Measurements from ENCODE around the gene CTU2.

CTU2 gene

GRCh38 chr16:88714420-88715302 is 8.4 kb downstream of the CTU2 start:
- DNase-seq (ENCODE audit: low read depth in 3 of 3), result no peak

DNA sequence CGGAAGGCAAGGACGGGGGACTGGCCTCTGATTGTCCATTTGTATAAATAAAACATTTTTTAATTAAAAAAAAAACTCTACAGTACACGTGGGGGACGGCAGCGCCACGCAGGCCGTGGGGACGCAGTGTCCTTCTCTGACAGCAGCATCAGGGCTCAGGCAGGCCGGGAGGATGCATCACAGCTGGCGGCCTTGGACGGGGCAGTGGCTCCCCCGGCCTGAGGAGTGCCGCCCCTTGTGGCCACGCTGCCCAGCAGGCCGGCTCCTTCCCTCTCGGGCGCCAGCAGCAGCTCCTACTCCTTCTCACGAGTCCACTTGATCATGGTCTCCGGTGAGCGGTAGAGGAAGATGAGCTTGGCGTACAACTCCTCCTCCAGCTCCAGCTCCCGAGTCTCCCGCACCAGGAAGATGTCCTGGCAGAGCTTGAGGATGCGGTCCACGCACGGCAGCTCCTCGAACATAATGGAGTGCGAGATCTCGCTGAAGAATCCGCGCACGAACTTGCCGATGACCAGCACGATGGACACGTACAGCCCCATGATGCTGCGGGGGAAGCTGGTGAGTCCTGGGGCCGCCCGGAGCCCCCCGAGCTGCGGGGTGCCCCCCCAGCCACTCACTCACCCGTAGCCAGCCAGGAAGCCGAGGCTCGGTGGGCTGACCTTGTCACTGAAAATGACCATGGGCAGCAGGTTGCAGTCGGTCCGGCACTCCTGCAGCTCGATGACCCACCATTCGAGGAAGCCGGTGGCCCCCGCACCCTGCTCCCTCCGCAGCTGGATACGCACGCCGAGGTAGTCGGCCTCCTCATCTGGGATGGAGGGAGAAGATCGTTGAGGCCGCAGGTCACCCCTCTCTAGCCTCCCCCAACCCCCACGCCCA is 9.2 kb downstream of the CTU2 start:
- no peak for DNase-seq (ENCODE audit: low read depth in 3 of 3)

DNA sequence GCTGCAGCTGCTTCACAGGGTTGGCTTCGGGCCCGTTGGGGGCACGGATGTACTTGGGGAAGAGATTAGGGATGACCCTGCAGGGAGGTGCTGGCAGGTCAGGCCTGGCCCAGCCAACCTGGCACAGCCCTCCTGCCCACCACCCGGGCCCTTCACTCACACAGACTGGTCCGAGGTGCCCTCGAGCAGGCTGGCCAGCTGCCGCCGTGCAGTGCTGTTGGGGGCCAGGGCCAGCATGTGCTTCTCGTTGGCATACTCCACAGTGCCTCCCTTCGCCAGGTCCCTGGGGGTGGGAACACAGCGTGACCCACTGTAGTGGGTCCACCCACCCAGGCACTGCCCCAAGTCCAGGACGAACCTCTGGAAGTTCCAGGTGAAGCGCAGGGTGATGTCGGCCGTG is 9.9 kb downstream of the CTU2 start:
- no peak for DNase-seq (ENCODE audit: low read depth in 3 of 3)

DNA sequence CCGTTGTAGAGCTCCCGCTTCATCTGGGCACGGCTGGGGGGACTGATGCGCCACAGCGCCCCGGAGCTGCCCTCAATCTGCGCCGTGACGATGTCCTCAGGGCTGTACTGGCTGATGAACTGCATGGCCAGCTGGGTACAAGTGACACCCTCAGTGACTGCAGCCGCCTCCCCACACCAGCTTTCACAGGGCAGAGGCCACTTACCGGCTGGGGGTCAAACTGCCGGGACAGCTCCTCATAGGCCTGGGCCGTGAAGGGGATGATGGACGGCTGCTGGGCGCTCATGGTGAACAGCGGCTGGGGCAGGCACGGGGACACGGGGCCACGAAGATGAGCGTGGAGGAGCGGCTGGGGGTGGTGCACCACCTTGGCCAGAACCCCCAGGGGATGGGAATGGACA is 10.3 kb downstream of the CTU2 start:
- DNase-seq (ENCODE audit: low read depth in 3 of 3), result no peak

GRCh38 chr16:88718178-88718577 is 11.9 kb downstream of the CTU2 start:
- DNase-seq (ENCODE audit: low read depth in 3 of 3), result no peak

GRCh38 chr16:88719267-88719932 is 13.1 kb downstream of the CTU2 start:
- no peak for DNase-seq (ENCODE audit: low read depth in 3 of 3)

GRCh38 chr16:88719933-88720296 is 13.6 kb downstream of the CTU2 start:
- no peak for DNase-seq (ENCODE audit: low read depth in 3 of 3)

DNA sequence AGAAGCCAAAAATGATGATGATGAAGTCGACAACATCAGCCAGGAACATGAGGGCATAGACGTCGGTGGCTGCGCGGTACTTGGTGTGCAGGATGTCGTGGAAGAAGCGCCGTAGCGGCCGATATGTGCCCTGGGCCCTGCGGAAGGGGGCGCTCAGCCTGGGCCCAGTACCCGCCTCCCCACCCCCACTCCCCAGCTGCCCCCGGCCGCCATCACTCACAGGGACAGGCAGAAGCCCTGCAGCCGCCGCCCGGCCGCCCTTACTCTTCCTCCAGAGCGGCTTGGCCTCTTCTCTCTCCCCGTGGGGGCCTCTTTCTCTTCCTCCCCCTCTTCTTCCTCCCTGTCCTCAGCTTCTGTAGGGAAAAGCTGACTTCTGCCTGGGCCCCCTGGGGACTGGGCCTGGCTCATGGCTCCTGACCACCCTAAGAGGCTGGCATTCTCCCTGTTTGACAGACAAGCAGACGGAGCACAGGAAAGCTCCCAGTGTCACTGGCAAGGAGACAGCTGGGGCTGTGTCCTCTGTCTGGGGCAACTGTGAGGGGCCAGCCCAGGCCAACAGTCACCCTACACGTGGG is 14.2 kb downstream of the CTU2 start:
- DNase-seq (ENCODE audit: low read depth in 3 of 3), result no peak

DNA sequence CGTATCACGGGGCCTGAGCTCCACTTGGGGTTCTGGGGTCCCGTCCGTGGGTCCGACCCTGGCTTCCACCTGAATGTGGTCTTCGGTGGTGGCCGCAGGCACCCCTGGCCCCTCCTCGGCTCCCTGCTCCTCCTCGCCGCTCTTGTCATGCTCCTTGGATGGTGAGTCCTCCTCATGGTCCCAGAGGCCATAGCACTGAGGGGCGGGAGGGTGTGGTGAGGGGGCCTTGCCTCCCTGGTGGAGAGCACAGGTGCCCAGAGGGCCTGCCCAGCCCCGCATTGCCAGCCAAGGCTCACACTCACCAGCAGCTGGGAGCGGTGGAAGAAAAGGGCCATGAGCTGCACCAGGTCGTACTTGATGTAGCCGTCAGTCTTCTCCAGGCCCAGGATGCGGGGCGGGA is 14.9 kb downstream of the CTU2 start:
- no peak for DNase-seq (ENCODE audit: low read depth in 3 of 3)

GRCh38 chr16:88721815-88722755 is 15.8 kb downstream of the CTU2 start:
- DNase-seq (ENCODE audit: low read depth in 3 of 3), result no peak

GRCh38 chr16:88722784-88723506 is 16.6 kb downstream of the CTU2 start:
- no peak for DNase-seq (ENCODE audit: low read depth in 3 of 3)

DNA sequence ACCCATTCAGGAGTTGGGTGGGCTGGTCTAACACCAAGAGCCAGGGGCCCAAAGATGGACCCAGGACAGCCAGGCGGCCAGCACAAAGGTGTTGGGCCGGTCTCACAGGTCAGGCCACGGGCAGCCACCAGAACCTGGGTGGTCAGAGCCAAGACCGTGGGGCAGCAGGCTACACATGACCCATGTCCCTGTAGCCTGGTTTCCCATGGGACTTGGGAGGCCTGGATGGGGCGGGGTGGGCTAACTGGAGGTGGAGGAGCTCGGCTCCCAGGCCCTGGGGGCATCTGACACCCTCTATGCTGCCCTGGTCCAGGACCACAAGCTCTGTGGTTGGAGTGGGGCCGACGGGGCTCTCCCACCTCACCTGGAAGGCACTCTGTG is 17.2 kb downstream of the CTU2 start:
- DNase-seq (ENCODE audit: low read depth in 3 of 3), result no peak

- no peak for DNase-seq (ENCODE audit: low read depth in 3 of 3)
Observed at GRCh38 chr16:88723911-88724310, 17.6 kb downstream of the CTU2 start.

- no peak for DNase-seq (ENCODE audit: low read depth in 3 of 3)
Observed at GRCh38 chr16:88724855-88725555, 18.7 kb downstream of the CTU2 start.

DNA sequence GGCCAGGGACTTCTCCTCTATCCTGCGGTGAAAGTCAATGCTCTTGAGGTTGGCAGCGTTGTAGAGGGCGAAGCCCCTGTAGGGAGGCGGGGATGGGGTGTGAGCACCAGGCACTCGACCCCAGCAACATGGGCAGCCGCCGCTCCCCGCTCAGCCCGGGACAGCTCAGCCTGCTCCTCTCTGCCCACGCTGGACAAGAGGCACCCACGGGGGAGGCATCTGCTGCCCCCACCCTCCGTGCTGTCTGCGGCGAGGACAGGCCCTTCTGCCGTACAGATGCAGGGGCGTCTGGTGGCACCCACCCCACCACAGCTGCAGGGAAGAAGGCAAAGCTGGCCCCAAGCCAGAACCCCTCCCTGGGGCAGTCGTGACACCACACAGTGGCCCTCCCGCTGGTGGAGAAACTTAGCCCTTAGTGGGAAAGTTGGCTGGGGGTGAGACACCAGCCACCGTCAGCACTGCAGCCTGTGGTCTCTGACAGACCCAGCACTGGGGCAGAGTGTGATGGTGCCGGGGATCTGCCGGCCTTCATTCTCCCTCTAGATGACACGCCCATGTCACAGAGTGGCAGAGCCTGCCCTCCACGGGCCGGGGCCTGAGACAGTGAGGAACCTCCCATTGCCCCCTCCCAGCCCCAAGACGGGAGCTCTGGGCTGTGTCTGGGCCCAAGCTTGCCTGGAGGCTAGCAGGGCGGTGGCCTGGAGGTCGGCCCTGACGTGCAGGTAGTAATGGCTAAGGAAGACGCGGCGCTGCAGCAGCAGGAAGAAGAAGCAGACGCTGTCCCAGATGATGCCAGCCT is 19.5 kb downstream of the CTU2 start:
- DNase-seq (ENCODE audit: low read depth in 3 of 3), result no peak

GRCh38 chr16:88726408-88726749 is 20.1 kb downstream of the CTU2 start:
- DNase-seq (ENCODE audit: low read depth in 3 of 3), result no peak

GRCh38 chr16:88726981-88727380 is 20.7 kb downstream of the CTU2 start:
- no peak for DNase-seq (ENCODE audit: low read depth in 3 of 3)

DNA sequence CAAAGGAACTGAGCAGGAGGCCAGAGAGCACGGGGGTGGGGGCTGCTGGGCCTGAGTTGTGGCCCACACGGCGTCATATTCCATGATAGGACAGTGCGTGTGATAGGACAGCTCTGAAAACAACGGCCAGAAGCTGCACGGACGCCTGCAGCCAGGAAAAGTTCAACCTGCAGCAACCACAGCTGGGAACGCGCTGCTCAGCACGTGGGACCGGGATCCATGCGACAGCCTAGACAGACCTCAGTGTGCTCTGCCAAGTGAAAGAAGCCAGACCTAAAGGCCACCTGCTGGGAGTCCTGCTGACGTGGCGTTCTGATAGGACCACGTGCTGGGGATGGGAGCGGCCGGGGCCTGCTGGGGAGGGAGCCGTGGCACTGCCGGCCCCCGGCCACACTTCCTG is 21.6 kb downstream of the CTU2 start:
- DNase-seq (ENCODE audit: low read depth in 3 of 3), result no peak
